ENCODE data around the gene MMEL1. TPM values are rescaled to one million over a fixed set of nuclear protein-coding genes. Genes with fewer than 3 reads are reported as not detected.
A peak's percentile ranks its signal among the peaks of the same experiment; 100 is the strongest.

The MMEL1 gene
- total RNA-seq, 1 experiment from 2014 or later = not detected

DNA sequence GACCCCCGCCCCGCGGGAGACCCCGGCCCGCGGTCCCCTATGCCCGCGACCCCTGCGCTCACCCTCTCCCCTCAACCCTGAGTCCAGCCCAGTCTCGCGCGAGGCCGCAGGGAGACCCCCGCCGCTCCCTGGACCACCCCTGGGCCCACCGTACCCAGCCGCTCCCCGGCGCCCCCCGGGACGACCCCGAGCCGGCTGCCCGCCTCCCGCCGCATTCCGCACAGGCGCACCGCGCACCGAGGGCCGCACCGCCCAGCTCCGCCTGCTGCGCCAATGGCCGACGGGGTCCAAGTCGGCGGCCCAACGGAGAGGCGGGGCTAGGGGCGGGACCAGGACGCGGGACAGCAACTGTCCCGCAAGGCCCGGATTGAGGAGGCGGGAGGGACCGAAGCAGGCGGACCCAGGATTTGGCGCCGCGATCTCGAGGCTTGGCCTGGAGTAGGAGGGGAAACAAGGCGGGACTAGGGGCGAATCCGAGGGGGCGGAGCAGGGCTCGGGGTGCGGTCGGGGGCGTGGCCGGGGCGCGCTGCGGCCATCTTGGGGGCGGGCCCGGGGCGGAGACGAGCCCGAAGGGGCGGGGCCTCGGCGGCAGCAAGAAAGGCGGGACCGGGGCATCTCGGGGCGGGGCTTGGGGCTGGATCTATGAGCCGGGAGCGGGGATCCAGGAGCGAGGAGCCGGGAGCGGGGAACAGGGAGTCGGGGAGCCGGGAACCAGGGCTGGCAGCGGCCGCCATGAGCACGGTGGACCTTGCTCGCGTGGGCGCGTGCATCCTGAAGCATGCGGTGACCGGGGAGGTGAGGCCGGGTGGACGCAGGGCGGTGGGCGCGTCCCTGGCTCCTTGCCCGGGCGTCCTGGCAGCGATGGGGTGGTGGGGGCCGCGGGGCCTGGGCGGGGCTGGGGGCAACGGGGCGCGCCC is 46.4 kb downstream of the MMEL1 start, which contains the start of gene PRXL2B:
TSS of gene PRXL2B (plus strand) at position 624 of the 917 bp plus-strand sequence. CDS start at position 733, 109 bp downstream.
- intact Hi-C loops (cut with micrococcal nuclease) = loop anchor here (2.0 kb wide), 1 partner anchor 56 kb away; no protein-coding TSS in a partner anchor
- ChIA-PET POLR2A (interaction anchor here (0.6 to 1.9 kb wide), 16 partner anchors 37 to 1198 kb away, joined by 3 to 8 read pairs (median 4); partner anchors contain the start of genes FAAP20, MORN1, PEX10 and RER1), CTCF (interaction anchor here (0.5 to 0.9 kb wide), 3 partner anchors 37 to 824 kb away, joined by 3 to 6 read pairs (median 4); no protein-coding TSS in a partner anchor)
- Mint-ChIP-seq H3K27me3 (ENCODE audit: insufficient read depth, unreplicated experiment) (no peaks in the 10 kb centered on the region), H3K4me3 (ENCODE audit: unreplicated experiment) (peak within 1 kb of the TSS; percentile 87), H3K27ac (ENCODE audit: low read depth, unreplicated experiment) (peak within 1 kb of the TSS; percentile 89), H3K4me1 (ENCODE audit: insufficient read depth, unreplicated experiment) (no peaks in the 10 kb centered on the region), H3K36me3 (ENCODE audit: insufficient read depth, unreplicated experiment) (peaks cover 8% of the 10 kb centered on the region), H3K9me3 (ENCODE audit: unreplicated experiment) (no peaks in the 10 kb centered on the region)
- TF ChIP-seq CTCF (IDR thresholded peaks at IDR 0.05; ENCODE audit: unreplicated experiment) = no peak
- BruUV-seq (replicated peaks) = no TSS peak
- peak; percentile 98 for DNase-seq (ENCODE audit: unreplicated experiment)

GRCh38 chr1:2585318-2586092 is 47.3 kb downstream of the MMEL1 start:
- CTCF ChIA-PET = interaction anchor here (0.5 to 1.6 kb wide), 7 partner anchors 37 to 1037 kb away, joined by 3 to 6 read pairs (median 3); no protein-coding TSS in a partner anchor
- peak; percentile 31 for DNase-seq (ENCODE audit: unreplicated experiment)
- POLR2A ChIA-PET = interaction anchor here (0.6 to 1.9 kb wide), 18 partner anchors 36 to 1199 kb away, joined by 3 to 8 read pairs (median 4); partner anchors contain the start of genes FAAP20, MORN1, PEX10 and RER1
- H3K4me3 Mint-ChIP-seq (ENCODE audit: unreplicated experiment) = peak overlapping the region; percentile 87
- no peaks in the 10 kb centered on the region for H3K4me1 Mint-ChIP-seq (ENCODE audit: insufficient read depth, unreplicated experiment)
- no peaks in the 10 kb centered on the region for H3K9me3 Mint-ChIP-seq (ENCODE audit: unreplicated experiment)
- no peaks in the 10 kb centered on the region for H3K27me3 Mint-ChIP-seq (ENCODE audit: insufficient read depth, unreplicated experiment)
- no peak for TF ChIP-seq CTCF (IDR thresholded peaks at IDR 0.05; ENCODE audit: unreplicated experiment)
- peak overlapping the region; percentile 89 for H3K27ac Mint-ChIP-seq (ENCODE audit: low read depth, unreplicated experiment)
- no TSS peak for BruUV-seq (replicated peaks)
- intact Hi-C loops (cut with micrococcal nuclease) = loop anchor here (2.0 kb wide), 1 partner anchor 57 kb away; no protein-coding TSS in a partner anchor
- H3K36me3 Mint-ChIP-seq (ENCODE audit: insufficient read depth, unreplicated experiment) = peaks cover 8% of the 10 kb centered on the region

DNA sequence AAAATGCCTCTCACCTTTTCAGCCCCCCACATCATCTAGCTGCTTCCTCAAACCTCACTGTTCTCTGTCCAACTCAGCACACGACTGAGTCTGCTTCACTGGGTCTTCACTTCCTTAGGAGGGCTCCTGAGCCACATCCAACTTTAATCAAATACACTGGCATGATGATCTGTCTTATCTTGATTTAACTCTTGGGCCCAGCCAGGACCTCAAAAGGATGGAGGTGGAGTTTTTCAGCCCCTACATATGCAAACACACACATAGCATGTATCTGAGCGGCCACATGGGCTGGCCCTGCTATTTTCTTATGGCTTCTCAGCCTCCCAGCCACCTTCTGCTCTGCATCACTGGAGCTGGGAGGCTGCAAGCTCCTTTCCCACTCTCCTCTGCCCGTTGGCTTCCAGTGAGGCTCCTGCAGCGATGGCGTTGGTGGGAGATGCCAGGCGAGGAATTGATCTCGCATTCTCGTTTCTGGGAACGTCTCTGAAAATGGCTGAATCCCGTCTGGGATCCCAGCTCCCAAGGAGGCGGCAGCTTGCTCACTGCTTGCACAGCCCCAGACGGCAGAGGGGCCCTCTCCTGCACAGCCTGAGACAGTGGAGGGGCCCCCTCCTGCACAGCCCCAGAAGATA is 48.0 kb downstream of the MMEL1 start:
- BruUV-seq (replicated peaks) = no TSS peak
- intact Hi-C loops (cut with micrococcal nuclease) = no loop called here
- peak overlapping the region; percentile 87 for H3K4me3 Mint-ChIP-seq (ENCODE audit: unreplicated experiment)
- H3K9me3 Mint-ChIP-seq (ENCODE audit: unreplicated experiment) = no peaks in the 10 kb centered on the region
- no peaks in the 10 kb centered on the region for H3K4me1 Mint-ChIP-seq (ENCODE audit: insufficient read depth, unreplicated experiment)
- H3K36me3 Mint-ChIP-seq (ENCODE audit: insufficient read depth, unreplicated experiment) = peaks cover 8% of the 10 kb centered on the region
- peak overlapping the region; percentile 89 for H3K27ac Mint-ChIP-seq (ENCODE audit: low read depth, unreplicated experiment)
- no peak for TF ChIP-seq CTCF (IDR thresholded peaks at IDR 0.05; ENCODE audit: unreplicated experiment)
- no peak for DNase-seq (ENCODE audit: unreplicated experiment)
- POLR2A ChIA-PET = interaction anchor here (0.9 to 1.9 kb wide), 6 partner anchors 39 to 395 kb away, joined by 3 to 6 read pairs (median 3); partner anchors contain the start of gene PEX10
- CTCF ChIA-PET = interaction anchor here (0.6 to 1.6 kb wide), 5 partner anchors 37 to 1037 kb away, joined by 3 to 4 read pairs (median 3); no protein-coding TSS in a partner anchor
- no peaks in the 10 kb centered on the region for H3K27me3 Mint-ChIP-seq (ENCODE audit: insufficient read depth, unreplicated experiment)
